HG02870 (cell line): ENCODE measurements around the gene TMX4.

ENCODE experiments used
- ATAC-seq: cut with Tn5 transposase; IDR thresholded peaks from one replicate; pipeline ENCODE4 v1.9.1; 2021; ENCODE audit warnings: mild to moderate bottlenecking, moderate library complexity; ENCODE audit not compliant: unreplicated experiment

Gene TMX4

GRCh38 chr20:8019998-8020247 lies 362 bp upstream of the TMX4 start:
- no peak for ATAC-seq

DNA sequence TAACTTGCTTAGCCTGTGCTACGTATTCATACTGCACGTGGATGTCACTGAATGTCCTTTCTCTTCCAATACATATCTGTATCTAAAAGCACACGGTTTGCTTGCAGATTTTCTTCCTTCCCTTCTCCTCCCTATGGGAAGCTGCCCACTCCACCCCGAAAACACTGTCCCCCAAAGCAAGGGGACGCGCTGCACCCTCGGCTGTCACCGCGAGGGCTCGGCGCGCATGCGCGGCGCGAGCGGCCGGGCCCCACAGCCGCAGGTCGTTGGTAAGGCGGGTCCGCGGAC lies 659 bp downstream of the TMX4 start:
- ATAC-seq, result peak; percentile 66

DNA sequence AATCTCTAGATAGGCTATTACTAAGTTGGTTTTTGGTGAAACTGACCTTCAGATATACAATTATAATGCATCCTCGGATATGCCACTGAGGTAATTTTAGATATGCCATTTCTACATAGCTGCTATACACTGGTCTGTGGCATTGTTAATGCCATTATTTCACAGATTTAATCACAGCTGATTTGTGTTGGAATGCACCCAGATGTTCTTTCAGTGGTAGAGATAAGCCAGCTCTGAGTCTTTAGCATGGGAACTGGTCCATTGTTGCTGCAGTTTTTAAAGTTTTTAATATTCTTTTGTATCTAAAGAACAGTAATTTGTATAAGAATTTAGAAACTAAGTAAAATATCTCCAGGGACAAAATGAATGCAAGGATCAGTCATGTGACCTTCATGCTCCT lies 6.8 kb downstream of the TMX4 start:
- no peak for ATAC-seq

- ATAC-seq, result no peak
These were observed 10.8 kb downstream of the TMX4 start for GRCh38 chr20:8008733-8009132.

GRCh38 chr20:8007490-8007889 lies 12.1 kb downstream of the TMX4 start:
- ATAC-seq, result no peak

DNA sequence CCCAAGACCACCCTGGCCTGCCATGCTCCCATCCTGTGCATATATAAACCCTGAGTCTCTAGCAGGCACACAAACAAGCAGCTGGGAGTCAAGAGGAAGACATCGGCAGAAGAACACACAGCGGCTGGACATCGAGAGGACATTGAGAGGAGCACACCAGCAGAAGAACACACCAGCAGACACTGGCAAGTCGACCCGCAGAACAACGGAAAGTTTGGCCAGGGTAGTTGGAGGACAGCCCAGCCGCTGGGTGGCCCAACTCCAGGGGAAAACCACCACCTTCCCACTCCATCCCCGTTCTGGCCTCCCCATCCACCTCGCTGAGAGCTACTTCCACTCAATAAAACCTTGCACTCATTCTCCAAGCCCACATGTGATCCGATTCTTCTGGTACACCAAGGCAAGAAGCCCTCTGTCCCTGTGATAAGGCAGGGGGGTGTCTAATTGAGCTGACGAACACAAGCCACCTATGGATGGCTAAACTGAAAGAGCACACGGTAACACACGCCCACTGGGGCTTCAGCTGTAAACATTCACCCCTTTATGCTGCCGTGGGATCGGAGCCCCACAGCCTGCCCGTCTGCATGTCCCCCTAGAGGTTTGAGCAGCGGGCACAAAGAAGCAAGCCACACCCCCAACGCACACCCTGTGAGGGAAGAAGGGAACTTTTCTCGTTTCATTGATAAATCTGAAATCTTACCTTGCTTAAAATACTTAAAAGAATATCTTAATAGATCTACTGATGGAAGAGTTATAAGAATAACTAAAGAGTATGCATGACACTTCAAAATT lies 13.8 kb downstream of the TMX4 start:
- ATAC-seq, result no peak

- no peak for ATAC-seq
These were observed 14.5 kb downstream of the TMX4 start for GRCh38 chr20:8005033-8005432.

DNA sequence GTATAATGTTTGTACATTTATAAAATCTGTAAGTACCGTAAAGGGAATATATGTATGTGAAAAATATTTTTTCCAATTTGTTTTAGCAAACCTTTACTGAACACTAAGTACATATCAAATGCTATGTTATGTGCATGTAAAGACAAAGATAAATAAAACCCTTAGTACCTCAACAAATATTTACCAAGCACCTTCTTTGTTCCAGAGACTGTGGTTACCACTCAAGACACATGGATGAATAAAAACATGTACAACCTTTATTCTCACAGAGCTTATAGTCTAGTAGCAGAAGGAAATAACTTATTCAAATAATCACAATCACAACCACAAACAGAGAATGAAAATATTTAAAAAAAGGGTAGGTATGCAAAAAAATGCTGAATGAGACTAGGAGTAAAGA lies 17.5 kb downstream of the TMX4 start:
- no peak for ATAC-seq

GRCh38 chr20:8000796-8001195 lies 18.8 kb downstream of the TMX4 start:
- ATAC-seq, result no peak

DNA sequence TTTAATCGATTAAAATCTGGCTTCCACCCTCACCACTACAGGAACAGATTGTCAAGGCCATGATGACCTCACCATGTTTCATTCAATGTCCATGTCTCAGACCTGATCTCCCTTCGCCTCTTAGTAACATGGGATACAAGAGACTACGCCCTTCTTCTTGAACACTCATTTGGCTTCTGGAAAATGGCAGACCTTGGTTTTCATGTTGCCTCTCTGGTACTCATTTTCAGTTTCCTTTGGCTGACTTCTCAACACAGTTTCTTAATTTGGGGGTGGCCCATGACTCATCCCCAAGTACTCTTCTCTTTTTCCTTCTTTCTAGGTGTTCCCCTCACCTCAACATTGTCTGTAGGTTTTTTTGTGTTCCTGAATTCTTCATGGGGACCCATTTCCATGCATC lies 22.7 kb downstream of the TMX4 start:
- no peak for ATAC-seq

DNA sequence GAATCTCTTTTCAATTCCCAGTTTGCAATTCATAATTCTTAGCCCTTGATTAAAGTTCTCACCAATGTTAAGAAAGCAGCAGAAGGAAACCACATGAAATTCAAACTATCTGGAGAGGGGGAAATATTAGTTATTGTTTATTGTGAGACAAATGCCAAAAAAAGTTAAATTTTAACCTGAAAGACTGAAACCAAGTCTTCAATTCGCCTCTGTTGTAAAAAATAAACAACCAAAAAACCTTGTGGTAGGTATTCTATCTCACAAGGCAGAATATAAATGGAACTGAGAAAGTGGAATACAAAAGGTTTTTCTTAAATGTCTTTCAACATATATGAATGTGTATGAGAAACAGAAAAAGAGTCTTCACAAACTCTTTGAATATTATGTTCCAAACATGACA lies 24.8 kb downstream of the TMX4 start:
- ATAC-seq, result no peak

GRCh38 chr20:7993703-7994102 lies 25.9 kb downstream of the TMX4 start:
- no peak for ATAC-seq

DNA sequence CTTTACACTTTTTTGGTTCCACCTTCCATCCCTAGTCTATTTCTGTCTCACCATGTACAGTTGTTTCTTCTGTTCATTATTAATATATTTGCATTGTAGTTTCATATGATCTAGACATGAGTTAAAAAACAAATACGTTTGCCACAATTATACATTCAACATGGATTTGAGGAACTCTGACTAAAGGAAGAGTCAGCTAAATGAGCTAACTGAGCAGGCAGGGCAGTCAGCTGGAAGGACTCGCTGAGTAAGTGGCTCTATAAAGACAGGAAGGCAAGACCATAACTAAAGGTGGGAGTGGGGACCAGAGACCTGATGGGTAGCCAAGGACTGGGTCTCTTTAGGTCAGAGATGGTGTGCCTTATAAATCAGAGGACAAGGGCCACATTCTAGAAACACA lies 26.3 kb downstream of the TMX4 start:
- ATAC-seq, result no peak

GRCh38 chr20:7990385-7990784 lies 29.2 kb downstream of the TMX4 start:
- no peak for ATAC-seq

GRCh38 chr20:7989379-7989778 lies 30.2 kb downstream of the TMX4 start:
- no peak for ATAC-seq

GRCh38 chr20:7985916-7986315 lies 33.6 kb downstream of the TMX4 start:
- no peak for ATAC-seq

GRCh38 chr20:7984192-7984591 lies 35.4 kb downstream of the TMX4 start:
- no peak for ATAC-seq

DNA sequence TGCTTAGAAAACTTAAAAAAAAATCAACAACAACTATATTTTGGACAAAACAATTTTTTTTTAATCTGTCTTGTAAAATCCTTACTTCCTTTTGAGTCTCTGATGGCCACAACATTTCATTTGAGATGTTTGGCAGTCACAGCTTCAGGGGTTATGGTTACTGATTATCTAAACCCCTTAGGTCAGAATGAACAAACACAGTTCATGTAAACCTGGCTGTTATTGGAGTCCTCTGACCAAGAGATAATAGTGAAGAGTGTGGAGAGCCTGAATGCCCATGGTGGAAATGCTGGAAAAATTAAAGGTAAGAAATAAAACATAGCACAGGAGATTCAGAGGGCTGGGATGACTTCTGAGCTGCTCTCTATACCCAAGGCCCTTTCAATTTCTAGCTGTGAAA lies 38.2 kb downstream of the TMX4 start:
- no peak for ATAC-seq

DNA sequence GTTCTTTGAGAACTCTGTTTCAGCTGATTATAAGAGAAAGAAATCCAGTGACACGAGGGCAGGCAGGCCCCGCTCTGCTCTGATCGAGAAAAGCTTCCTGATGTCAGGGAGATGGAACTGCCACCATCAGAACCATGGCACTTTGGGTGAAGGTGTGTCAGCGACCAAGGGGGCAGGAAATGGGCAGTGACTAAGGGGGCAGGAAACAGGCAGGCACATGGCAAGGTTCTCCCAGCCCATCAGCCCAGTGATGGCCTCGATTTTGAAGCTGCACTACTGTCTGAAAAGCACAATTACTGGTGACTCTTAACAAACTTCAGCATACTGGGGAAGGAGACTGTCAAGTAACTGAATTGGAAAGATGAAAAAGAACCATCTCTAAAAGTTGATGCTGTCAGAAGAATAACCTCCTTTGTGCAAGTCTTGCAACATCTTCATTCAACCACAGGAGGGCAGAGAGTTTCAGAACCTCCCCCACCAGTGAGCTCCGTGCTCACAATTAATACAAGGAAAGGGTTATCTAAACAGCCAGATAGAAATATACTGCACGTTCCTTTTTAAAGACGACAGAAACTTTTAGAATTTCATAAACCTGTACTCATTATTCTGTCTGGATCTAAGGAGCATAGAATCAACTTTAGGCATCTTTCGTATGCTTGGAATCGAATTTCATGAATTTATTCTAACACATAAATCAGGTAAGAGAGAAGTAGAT lies 39.1 kb downstream of the TMX4 start:
- no peak for ATAC-seq

- no peak for ATAC-seq
These were observed 41.9 kb downstream of the TMX4 start for GRCh38 chr20:7977709-7978108.

DNA sequence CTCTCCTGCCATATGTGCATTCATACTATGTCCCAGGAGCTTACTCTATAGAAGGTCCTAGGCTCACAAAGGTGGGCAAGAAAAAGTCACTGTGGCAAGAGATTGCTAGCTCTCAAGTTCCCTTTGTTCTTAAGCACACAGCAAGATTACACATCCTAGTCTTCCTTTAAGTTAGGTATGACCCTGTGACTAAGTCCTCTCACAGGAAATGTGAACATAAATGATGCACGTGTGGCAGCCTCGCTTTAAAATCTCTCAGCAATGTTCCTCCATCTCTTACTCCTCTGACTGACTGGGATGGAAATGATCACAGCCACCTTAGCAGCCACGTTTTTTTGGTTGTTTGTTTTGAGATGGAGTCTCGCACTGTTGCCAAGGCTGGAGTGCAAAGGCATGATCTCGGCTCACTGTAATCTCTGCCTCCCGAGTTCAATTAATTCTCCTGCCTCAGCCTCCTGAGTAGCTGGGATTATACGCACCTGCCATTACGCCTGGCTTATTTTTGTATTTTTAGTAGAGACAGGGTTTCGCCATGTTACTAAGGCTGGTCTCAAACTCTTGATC lies 43.6 kb downstream of the TMX4 start:
- no peak for ATAC-seq

- no peak for ATAC-seq
These were observed 44.7 kb downstream of the TMX4 start for GRCh38 chr20:7974785-7975435.
